ENCODE measurements around the gene SLAMF7.

Gene SLAMF7

GRCh38 chr1:160707236-160708064 lies 31.6 kb upstream of the SLAMF7 start:
- TF ChIP-seq CTCF (IDR thresholded peaks at IDR 0.05; ENCODE audit: control insufficient read depth, extremely low read depth, insufficient read depth), result no peak
- no peak overlapping the region for H3K4me3 ChIP-seq (ENCODE audit: low read depth, low read length)
- DNase-seq (ENCODE audit: low read depth), result no peak

- DNase-seq (ENCODE audit: low read depth), result no peak
- no peak overlapping the region for H3K4me3 ChIP-seq (ENCODE audit: low read depth, low read length)
- TF ChIP-seq CTCF (IDR thresholded peaks at IDR 0.05; ENCODE audit: control insufficient read depth, extremely low read depth, insufficient read depth), result no peak
Measured at GRCh38 chr1:160708118-160708517, 30.9 kb upstream of the SLAMF7 start.

- H3K4me3 ChIP-seq (ENCODE audit: low read depth, low read length), result no peak overlapping the region
- TF ChIP-seq CTCF (IDR thresholded peaks at IDR 0.05; ENCODE audit: control insufficient read depth, extremely low read depth, insufficient read depth), result no peak
- DNase-seq (ENCODE audit: low read depth), result no peak
Measured at GRCh38 chr1:160708801-160709200, 30.2 kb upstream of the SLAMF7 start.

- TF ChIP-seq CTCF (IDR thresholded peaks at IDR 0.05; ENCODE audit: control insufficient read depth, extremely low read depth, insufficient read depth), result no peak
- H3K4me3 ChIP-seq (ENCODE audit: low read depth, low read length), result no peak overlapping the region
- no peak for DNase-seq (ENCODE audit: low read depth)
Measured at GRCh38 chr1:160709715-160710114, 29.3 kb upstream of the SLAMF7 start.

GRCh38 chr1:160710517-160711252 lies 28.4 kb upstream of the SLAMF7 start:
- no peak overlapping the region for H3K4me3 ChIP-seq (ENCODE audit: low read depth, low read length)
- TF ChIP-seq CTCF (IDR thresholded peaks at IDR 0.05; ENCODE audit: control insufficient read depth, extremely low read depth, insufficient read depth), result no peak
- no peak for DNase-seq (ENCODE audit: low read depth)

- no peak overlapping the region for H3K4me3 ChIP-seq (ENCODE audit: low read depth, low read length)
- no peak for DNase-seq (ENCODE audit: low read depth)
- no peak for TF ChIP-seq CTCF (IDR thresholded peaks at IDR 0.05; ENCODE audit: control insufficient read depth, extremely low read depth, insufficient read depth)
Measured at GRCh38 chr1:160711276-160711601, 27.8 kb upstream of the SLAMF7 start.

Measured in LNCaP clone FGC (cell line).